Liver (tissue), 9 donors: ENCODE results near the gene KCNT1. TPM values are rescaled to one million over a fixed set of nuclear protein-coding genes. Genes with fewer than 3 reads are reported as not detected.

Experiments used
- DNase-seq: peaks from one replicate; pipeline ENCODE4 v3.0.0-alpha.2; 2017; ENCODE audit warnings: low spot score
- H3K27ac ChIP-seq, 2 donors: one replicate each; pipeline ENCODE4 v1.7.0; 2013; ENCODE audit warnings: inconsistent platforms in 2 of 2, low read length in 2 of 2, control low read depth in 1 of 2, low read depth in 1 of 2, mild to moderate bottlenecking in 1 of 2
- H3K27me3 ChIP-seq, 4 donors: one replicate each; pipeline versions ENCODE4 v1.6.1 to v1.7.0; 2013; ENCODE audit warnings: low read length in 3 of 4, inconsistent platforms in 1 of 4, mild to moderate bottlenecking in 1 of 4, moderate library complexity in 1 of 4; ENCODE audit not compliant: control insufficient read depth in 4 of 4, insufficient read depth in 4 of 4
- H3K36me3 ChIP-seq, 4 donors: one replicate each; pipeline versions ENCODE4 v1.6.1 to v1.7.0; 2013; ENCODE audit warnings: low read length in 3 of 4, mild to moderate bottlenecking in 3 of 4, low read depth in 1 of 4, moderate library complexity in 1 of 4; ENCODE audit not compliant: control insufficient read depth in 4 of 4, insufficient read depth in 3 of 4
- H3K4me1 ChIP-seq, 4 donors: one replicate each; pipeline versions ENCODE4 v1.6.1 to v1.7.0; 2013; ENCODE audit warnings: low read length in 3 of 4, mild to moderate bottlenecking in 3 of 4, moderate library complexity in 1 of 4; ENCODE audit not compliant: control insufficient read depth in 4 of 4, insufficient read depth in 4 of 4
- H3K4me3 ChIP-seq, 3 donors: one replicate each; pipeline versions ENCODE4 v1.6.1 to v1.7.0; 2013; ENCODE audit warnings: low read length in 3 of 3, control low read depth in 1 of 3, low read depth in 1 of 3, mild to moderate bottlenecking in 1 of 3
- H3K9ac ChIP-seq, 2 donors: one replicate each; pipeline ENCODE4 v1.7.0; 2013; ENCODE audit warnings: low read length in 2 of 2, mild to moderate bottlenecking in 2 of 2, moderate library complexity in 2 of 2, control low read depth in 1 of 2, low read depth in 1 of 2
- H3K9me3 ChIP-seq, 4 donors: one replicate each; pipeline versions ENCODE4 v1.6.1 to v1.7.0; 2013; ENCODE audit warnings: low read length in 3 of 4; ENCODE audit not compliant: control insufficient read depth in 4 of 4
- ATF3 ChIP-seq: IDR thresholded peaks from 2 replicates; pipeline ENCODE4 v1.6.1; 2016; ENCODE audit warnings: antibody characterized with exemption
- CTCF ChIP-seq: fragments of 150-350 bp; IDR thresholded peaks from 2 replicates; pipeline ENCODE4 v1.5.1; 2017; ENCODE audit warnings: improper control_type of control experiment, low read depth, low read length; ENCODE audit not compliant: missing input control
- EGR1 ChIP-seq, 2 donors: IDR thresholded peaks; 2 replicates each; pipeline ENCODE4 v1.6.1; 2016 to 2018; ENCODE audit warnings: antibody characterized with exemption in 2 of 2, low read depth in 2 of 2
- FOXA1 ChIP-seq: IDR thresholded peaks from 2 replicates; pipeline ENCODE4 v1.6.1; 2016; ENCODE audit warnings: antibody characterized with exemption
- FOXA2 ChIP-seq: IDR thresholded peaks from 2 replicates; pipeline ENCODE4 v1.6.1; 2016; ENCODE audit warnings: antibody characterized with exemption
- GABPA ChIP-seq, 2 donors: IDR thresholded peaks in 1 of 2; conservative IDR thresholded peaks in 1 of 2; 2 replicates each; pipeline ENCODE4 v1.6.1; 2016; ENCODE audit warnings: antibody characterized with exemption in 2 of 2, mild to moderate bottlenecking in 1 of 2, moderate library complexity in 1 of 2
- HNF4A ChIP-seq, 2 donors: conservative IDR thresholded peaks; 2 replicates each; pipeline ENCODE4 v1.6.1; 2016; ENCODE audit warnings: antibody characterized with exemption in 2 of 2, mild to moderate bottlenecking in 2 of 2
- HNF4G ChIP-seq: IDR thresholded peaks from 2 replicates; pipeline ENCODE4 v1.6.1; 2016; ENCODE audit warnings: antibody characterized with exemption
- JUND ChIP-seq, 2 donors: IDR thresholded peaks; 2 replicates each; pipeline ENCODE4 v1.6.1; 2016; ENCODE audit warnings: antibody characterized with exemption in 2 of 2
- MAX ChIP-seq: IDR thresholded peaks from 2 replicates; pipeline ENCODE4 v1.6.1; 2016; ENCODE audit warnings: antibody characterized with exemption
- NR2F2 ChIP-seq: IDR thresholded peaks from 2 replicates; pipeline ENCODE4 v1.6.1; 2016; ENCODE audit warnings: antibody characterized with exemption
- RAD21 ChIP-seq, 2 donors: IDR thresholded peaks; 2 replicates each; pipeline ENCODE4 v1.6.1; 2016; ENCODE audit warnings: antibody characterized with exemption in 2 of 2, mild to moderate bottlenecking in 2 of 2
- REST ChIP-seq: IDR thresholded peaks from 2 replicates; pipeline ENCODE4 v1.6.1; 2016; ENCODE audit warnings: antibody characterized with exemption, mild to moderate bottlenecking
- RXRA ChIP-seq, 2 donors: IDR thresholded peaks; 2 replicates each; pipeline ENCODE4 v1.6.1; 2017 to 2018; ENCODE audit warnings: antibody characterized with exemption in 2 of 2, mild to moderate bottlenecking in 1 of 2
- SP1 ChIP-seq: IDR thresholded peaks from 2 replicates; pipeline ENCODE4 v1.6.1; 2018; ENCODE audit warnings: antibody characterized with exemption, mild to moderate bottlenecking
- TAF1 ChIP-seq: conservative IDR thresholded peaks from 2 replicates; pipeline ENCODE4 v1.6.1; 2016; ENCODE audit warnings: antibody characterized with exemption, mild to moderate bottlenecking
- YY1 ChIP-seq: IDR thresholded peaks from 2 replicates; pipeline ENCODE4 v1.6.1; 2016; ENCODE audit warnings: antibody characterized with exemption, mild to moderate bottlenecking
- ZBTB33 ChIP-seq: IDR thresholded peaks from 2 replicates; pipeline ENCODE4 v1.6.1; 2016; ENCODE audit warnings: antibody characterized with exemption
- WGBS: extraction: QIAGEN DNeasy Blood & Tissue Kit; methylation state at CpG from one replicate; pipeline ENCODE4 v1.1.7; 2013; 5-methylcytosine and 5-hydroxymethylcytosine counted together
- polyA plus RNA-seq, 2 donors: library from polyadenylated mRNA; stranded (reverse) in 1 of 2; unstranded in 1 of 2; fragments of 200-250 nt in 1 of 2; fragments of >200 nt in 1 of 2; fragmentation: Nextera tagmentation in 1 of 2; extraction: Ambion mirVana in 1 of 2; gene quantifications; one replicate each; pipeline versions ENCODE4 v1.2.1 to v1.2.3, GENCODE V29; 2013 to 2015
- total RNA-seq, 2 donors: library from RNA; depleted of rRNA; stranded (reverse); fragments of >200 nt; gene quantifications; one replicate each; pipeline ENCODE4 v1.2.3, GENCODE V29; 2014
- donor health status: healthy.
- donor health status: healthy.
- donor health status: healthy.
- donor health status: healthy.
- donor health status: healthy.

KCNT1 gene
- total and polyA plus RNA-seq, 4 donors = 0.08 TPM; not detected in 2

- 61% methylated on average over 16 of the region's 16 CpGs for WGBS
- no peaks in the 10 kb centered on the region for H3K4me1 ChIP-seq
- peaks cover 0 to 23% (median under 1%) of the 10 kb centered on the region in 4 donors for H3K27me3 ChIP-seq
- no peak overlapping the region for H3K4me3 ChIP-seq
- no peak for DNase-seq
- no peak overlapping the region for H3K9ac ChIP-seq
- no peak overlapping the region for H3K27ac ChIP-seq
- no peak for TF ChIP-seq NR2F2
- TF ChIP-seq FOXA1 = no peak
- TF ChIP-seq YY1 = no peak
- no peak for TF ChIP-seq EGR1 (IDR thresholded peaks at IDR 0.05; ENCODE audit: low read depth in 2 of 2)
- no peak for TF ChIP-seq CTCF
- no peak for TF ChIP-seq REST
- no peak for TF ChIP-seq TAF1
- no peak for TF ChIP-seq FOXA2
- TF ChIP-seq HNF4A (conservative IDR thresholded peaks at IDR 0.05) = no peak
- no peak for TF ChIP-seq RAD21 (IDR thresholded peaks at IDR 0.05)
- no peak for TF ChIP-seq SP1
- TF ChIP-seq GABPA (IDR thresholded peaks at IDR 0.05 in 1 of 2, conservative IDR thresholded peaks at IDR 0.05 in 1 of 2) = no peak
- no peak for TF ChIP-seq ZBTB33
- TF ChIP-seq RXRA (IDR thresholded peaks at IDR 0.05) = no peak
- TF ChIP-seq ATF3 = no peak
- TF ChIP-seq JUND (IDR thresholded peaks at IDR 0.05) = no peak
- TF ChIP-seq MAX = no peak
- TF ChIP-seq HNF4G = no peak
- no peaks in the 10 kb centered on the region for H3K36me3 ChIP-seq
- H3K9me3 ChIP-seq = no peaks in the 10 kb centered on the region
Observed at GRCh38 chr9:135737840-135738521, 36.0 kb downstream of the KCNT1 start.
